Loucy (cell line): ENCODE results near the gene OR5W2.
"Not testable (repeated sequence)": the region's sequence is repeated elsewhere in the genome, so short reads cannot be mapped to it uniquely, and the experiment has no call there.

Experiments used
- H2AFZ ChIP-seq: fragments of 200-600 bp; sonication (generic); 2 replicates; pipeline ENCODE4 v1.6.0; 2016; ENCODE audit warnings: antibody characterized with exemption, mild to moderate bottlenecking, low read length, moderate library complexity
- H3F3A ChIP-seq: fragments of 200-600 bp; 2 replicates; pipeline ENCODE4 v1.6.0; 2016; ENCODE audit warnings: antibody characterized with exemption, low read depth, mild to moderate bottlenecking
- H3K27me3 ChIP-seq: fragments of 200-600 bp; sonication (generic); 2 replicates; pipeline ENCODE4 v1.6.1; 2014; ENCODE audit warnings: low read length, mild to moderate bottlenecking; ENCODE audit not compliant: insufficient read depth, poor library complexity, severe bottlenecking
- H3K36me3 ChIP-seq: fragments of 200-600 bp; sonication (generic); 2 replicates; pipeline ENCODE4 v1.6.1; 2016; ENCODE audit warnings: low read length; ENCODE audit not compliant: insufficient read depth
- H3K4me1 ChIP-seq: fragments of 200-600 bp; sonication (generic); 2 replicates; pipeline ENCODE4 v1.5.1; 2014; ENCODE audit warnings: low read length, mild to moderate bottlenecking; ENCODE audit not compliant: insufficient read depth, poor library complexity, severe bottlenecking
- H3K4me2 ChIP-seq: fragments of 200-600 bp; sonication (generic); 2 replicates; pipeline ENCODE4 v1.6.0; 2014; ENCODE audit warnings: antibody characterized with exemption, low read length, low read depth, mild to moderate bottlenecking; ENCODE audit not compliant: poor library complexity, severe bottlenecking
- H3K4me3 ChIP-seq: fragments of 200-600 bp; sonication (generic); 2 replicates; pipeline ENCODE4 v1.5.1; 2014; ENCODE audit warnings: low read length, mild to moderate bottlenecking, mixed read lengths; ENCODE audit not compliant: poor library complexity, severe bottlenecking
- H3K79me2 ChIP-seq: fragments of 200-600 bp; sonication (generic); 2 replicates; pipeline ENCODE4 v1.6.1; 2014; ENCODE audit warnings: low read length; ENCODE audit not compliant: insufficient read depth
- H3K9ac ChIP-seq: fragments of 200-600 bp; sonication (generic); 2 replicates; pipeline ENCODE4 v1.6.0; 2014; ENCODE audit warnings: mild to moderate bottlenecking, low read depth, low read length, moderate library complexity; ENCODE audit not compliant: poor library complexity, severe bottlenecking
- H3K9me2 ChIP-seq: fragments of 200-600 bp; sonication (generic); replicated peaks from 2 replicates; pipeline ENCODE4 v1.6.1; 2016; ENCODE audit warnings: low read depth, low read length, mixed read lengths
- H3K9me3 ChIP-seq: fragments of 200-600 bp; sonication (generic); 2 replicates; pipeline ENCODE4 v1.6.1; 2014; ENCODE audit warnings: mild to moderate bottlenecking, antibody characterized with exemption, low read length, low read depth; ENCODE audit not compliant: insufficient read depth
- H4K20me1 ChIP-seq: fragments of 200-600 bp; sonication (generic); 2 replicates; pipeline ENCODE4 v1.6.0; 2014; ENCODE audit warnings: antibody characterized with exemption, low read length, mild to moderate bottlenecking; ENCODE audit not compliant: insufficient read depth, poor library complexity, severe bottlenecking

The OR5W2 gene

DNA sequence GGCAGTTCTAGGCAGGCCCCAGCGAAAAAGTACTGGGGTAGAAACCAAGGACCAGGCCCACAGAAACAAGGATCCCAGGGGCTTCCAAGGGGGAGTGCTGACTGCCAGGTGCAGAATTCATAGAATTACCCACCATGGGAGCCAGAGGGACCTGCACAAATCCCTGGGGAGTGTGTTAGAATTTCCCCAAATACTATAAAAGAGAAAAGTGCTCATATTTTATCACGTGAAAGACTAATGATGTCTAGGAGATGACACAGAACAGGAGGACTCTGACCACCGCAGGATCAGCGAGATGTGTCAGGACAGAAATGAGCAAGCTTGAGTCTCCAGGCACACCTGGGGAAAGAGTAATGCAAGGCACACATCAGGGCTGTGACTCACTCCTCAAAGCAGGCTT, 47.0 kb downstream of the OR5W2 start:
- H3K79me2 ChIP-seq, H3K9me3 ChIP-seq, H2AFZ ChIP-seq, H3K36me3 ChIP-seq, H3K9ac ChIP-seq, H3K4me1 ChIP-seq, H4K20me1 ChIP-seq, H3K4me3 ChIP-seq, H3K9me2 ChIP-seq, H3K27me3 ChIP-seq, H3K4me2 ChIP-seq, H3F3A ChIP-seq: not testable (repeated sequence)
